Measurements from ENCODE around the gene TMEM220.
"Not testable (repeated sequence)": the region's sequence is repeated elsewhere in the genome, so short reads cannot be mapped to it uniquely, and the experiment has no call there.

TMEM220 gene

GRCh38 chr17:10754861-10755591 lies 25.2 kb upstream of the TMEM220 start:
- no peak for DNase-seq (ENCODE audit: low spot score)

DNA sequence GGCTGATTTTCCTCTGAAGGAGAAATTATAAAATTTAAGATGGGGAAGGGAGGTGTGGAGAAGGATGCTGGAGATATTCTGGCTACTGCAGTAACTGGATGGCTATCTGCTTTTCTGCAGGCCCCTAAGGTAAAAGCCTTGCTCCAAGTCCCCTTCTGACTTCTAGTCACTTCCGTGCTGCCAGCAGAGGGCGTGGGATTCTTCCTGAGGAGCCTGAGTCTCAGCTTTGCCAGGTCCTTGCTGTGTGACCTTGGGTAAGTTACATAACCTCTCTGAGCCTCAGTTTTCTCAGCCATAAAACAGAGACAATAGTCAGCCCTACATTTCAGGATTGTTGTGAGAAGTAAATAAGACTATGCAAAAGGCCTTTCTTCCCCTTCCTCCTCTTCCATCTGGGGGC lies 24.3 kb upstream of the TMEM220 start:
- peak; percentile 52 for DNase-seq (ENCODE audit: low spot score)

GRCh38 chr17:10752696-10753095 lies 22.9 kb upstream of the TMEM220 start:
- no peak for DNase-seq (ENCODE audit: low spot score)

- no peak for DNase-seq (ENCODE audit: low spot score)
These were observed 21.7 kb upstream of the TMEM220 start for GRCh38 chr17:10751563-10751962.

GRCh38 chr17:10750210-10750609 lies 20.4 kb upstream of the TMEM220 start:
- no peak for DNase-seq (ENCODE audit: low spot score)

GRCh38 chr17:10748531-10749181 lies 18.8 kb upstream of the TMEM220 start:
- DNase-seq (ENCODE audit: low spot score): no peak

GRCh38 chr17:10745231-10745630 lies 15.4 kb upstream of the TMEM220 start:
- no peak for DNase-seq (ENCODE audit: low spot score)

DNA sequence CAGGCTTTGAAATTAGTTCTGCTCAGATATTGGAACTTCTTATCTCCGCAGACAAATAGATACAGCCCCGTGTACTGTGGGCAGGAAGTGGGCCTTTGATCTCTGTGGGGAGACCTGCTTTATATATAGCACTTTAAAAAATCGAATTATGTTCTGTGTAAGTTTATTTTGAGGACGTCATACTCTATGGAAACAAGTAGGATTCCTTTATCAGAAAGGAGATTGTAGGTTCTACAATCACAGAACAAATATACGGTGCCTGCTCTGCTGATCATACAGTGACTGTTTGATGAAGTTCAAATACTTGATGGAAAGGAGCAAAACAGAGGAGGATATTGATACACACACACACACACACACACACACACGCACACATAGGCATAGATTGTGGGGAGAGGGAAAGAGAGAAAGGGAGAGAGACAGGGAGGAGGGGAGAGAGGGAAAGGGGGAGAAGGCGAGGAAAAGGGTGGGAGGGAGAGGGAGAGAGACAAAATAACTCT lies 14.7 kb upstream of the TMEM220 start:
- DNase-seq (ENCODE audit: low spot score): no peak

- peak; percentile 39 for DNase-seq (ENCODE audit: low spot score)
These were observed 13.6 kb upstream of the TMEM220 start for GRCh38 chr17:10743316-10744009.

GRCh38 chr17:10742431-10742830 lies 12.6 kb upstream of the TMEM220 start:
- DNase-seq (ENCODE audit: low spot score): no peak

GRCh38 chr17:10741416-10742135 lies 11.8 kb upstream of the TMEM220 start:
- DNase-seq (ENCODE audit: low spot score): no peak

DNA sequence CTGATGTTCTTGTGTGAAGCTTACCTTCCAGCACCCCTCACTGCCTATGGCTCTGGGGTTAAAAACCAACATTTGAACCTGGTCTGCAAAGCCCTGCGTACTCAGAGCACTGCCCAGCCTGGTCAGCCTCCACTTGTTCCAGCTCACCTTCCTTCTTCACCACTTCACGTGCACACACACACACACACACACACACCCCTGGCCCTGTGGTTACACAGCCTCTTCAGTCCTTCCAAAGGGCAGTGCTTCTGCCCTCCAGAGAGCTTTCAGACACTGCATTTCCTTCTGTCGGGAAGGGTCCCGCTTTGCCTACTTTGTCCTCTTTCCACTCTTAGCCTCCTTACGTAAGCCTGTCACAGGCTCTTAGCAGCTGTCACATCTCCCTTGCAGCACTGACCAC lies 9.6 kb upstream of the TMEM220 start:
- DNase-seq (ENCODE audit: low spot score): no peak

- no peak for DNase-seq (ENCODE audit: low spot score)
These were observed 8.9 kb upstream of the TMEM220 start for GRCh38 chr17:10738521-10739258.

- no peak for DNase-seq (ENCODE audit: low spot score)
These were observed 7.9 kb upstream of the TMEM220 start for GRCh38 chr17:10737736-10738135.

- peak; percentile 79 for DNase-seq (ENCODE audit: low spot score)
These were observed 7.4 kb upstream of the TMEM220 start for GRCh38 chr17:10737168-10737622.

DNA sequence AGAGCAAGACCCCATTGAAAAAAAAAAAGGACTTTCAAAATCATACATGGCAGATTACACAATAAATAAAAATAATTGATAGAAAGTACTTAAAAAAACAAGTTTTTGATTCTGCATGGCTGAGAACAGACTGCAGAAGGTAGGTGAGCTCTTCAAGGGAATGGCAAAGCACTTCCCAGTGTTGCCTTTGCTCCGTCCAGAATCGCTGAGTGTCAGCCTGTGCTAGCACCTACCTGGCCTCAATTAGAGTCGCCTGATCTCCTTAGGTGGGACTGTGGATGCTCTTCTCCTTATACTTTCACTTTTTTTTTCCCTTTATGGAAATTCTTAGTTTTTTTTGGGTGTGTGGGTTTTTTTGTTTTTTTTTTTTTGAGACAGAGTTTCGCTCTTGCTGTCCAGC lies 6.0 kb upstream of the TMEM220 start:
- no peak for DNase-seq (ENCODE audit: low spot score)

DNA sequence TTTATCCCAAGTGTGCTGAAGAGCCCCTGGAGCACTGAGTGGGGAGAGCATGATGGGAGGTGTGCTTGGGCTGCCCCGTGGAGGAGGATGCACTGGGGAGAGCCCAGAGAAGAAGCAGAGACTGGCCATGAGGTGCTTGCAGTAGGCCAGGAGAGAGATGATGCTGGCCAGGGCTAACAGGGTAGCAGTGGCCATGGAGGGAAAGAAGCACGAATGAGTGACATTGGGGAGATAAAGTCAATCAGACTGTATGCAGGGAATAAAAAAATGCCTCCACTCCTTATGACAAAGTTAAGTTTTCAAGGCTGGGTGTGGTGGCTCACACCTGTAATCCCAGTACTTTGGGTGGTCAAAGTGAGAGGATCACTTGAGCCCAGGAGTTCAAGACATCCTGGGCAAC lies 5.4 kb upstream of the TMEM220 start:
- DNase-seq (ENCODE audit: low spot score): no peak

DNA sequence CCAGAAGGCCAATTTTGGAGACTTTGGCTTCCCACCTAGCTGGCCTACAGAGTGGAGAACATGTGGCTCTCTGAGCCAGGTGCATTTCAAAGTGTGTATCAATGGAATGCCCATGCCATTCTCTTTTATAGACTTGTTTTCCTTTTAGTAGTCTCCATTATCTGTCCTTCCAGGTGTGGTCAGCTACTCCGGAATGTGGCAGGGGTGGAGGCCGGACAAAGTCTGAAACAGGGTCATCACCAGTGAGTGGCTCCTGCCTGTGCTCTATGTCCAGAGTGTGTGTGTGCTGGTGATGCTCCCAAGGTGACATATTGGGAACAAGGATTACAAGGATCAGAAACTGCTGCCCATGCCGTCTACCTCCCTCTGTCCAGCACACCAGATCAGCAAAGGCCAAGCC lies 3.8 kb upstream of the TMEM220 start:
- no peak for DNase-seq (ENCODE audit: low spot score)

GRCh38 chr17:10732121-10732520 lies 2.3 kb upstream of the TMEM220 start:
- not testable (repeated sequence) for DNase-seq (ENCODE audit: low spot score)

- DNase-seq (ENCODE audit: low spot score): no peak
These were observed 1.6 kb upstream of the TMEM220 start for GRCh38 chr17:10731408-10731879.

GRCh38 chr17:10730247-10730646 lies 424 bp upstream of the TMEM220 start:
- not testable (repeated sequence) for DNase-seq (ENCODE audit: low spot score)

Data from AG08396 (cell line).